WTC11 (cell line): ENCODE results near the gene RBP5. TPM values are rescaled to one million over a fixed set of nuclear protein-coding genes. Genes with fewer than 3 reads are reported as not detected.

ENCODE experiments used
- ATAC-seq: fragments of 200-7000 bp; cut with Tn5 transposase; 2 replicates; pipeline ENCODE4 v1.10.0; 2021; ENCODE audit warnings: mild to moderate bottlenecking, moderate library complexity
- CTCF ChIA-PET: fragments of 300-600 bp; sonication (Branson Sonifier 250); formaldehyde crosslinking; loops from one replicate; lab custom pipeline; 2021; ENCODE audit warnings: antibody characterized with exemption; lab: Charles Lee
- POLR2A ChIA-PET: fragments of 350-600 bp; sonication (Branson Sonifier 250); formaldehyde crosslinking; loops from one replicate; lab custom pipeline; 2021; ENCODE audit warnings: antibody characterized with exemption; lab: Charles Lee
- DNase-seq: peaks from one replicate; pipeline ENCODE4 v3.0.0; 2021; ENCODE audit warnings: low spot score
- H3K27ac Mint-ChIP-seq: 2 replicates; pipeline ENCODE4 v1.8.0; 2021; ENCODE audit warnings: mixed read lengths
- H3K27me3 Mint-ChIP-seq: 2 replicates; pipeline ENCODE4 v1.8.0; 2021; ENCODE audit warnings: low read depth, mild to moderate bottlenecking, moderate library complexity, mixed read lengths
- H3K36me3 Mint-ChIP-seq: 2 replicates; pipeline ENCODE4 v1.8.0; 2021; ENCODE audit warnings: mixed read lengths
- H3K4me1 Mint-ChIP-seq: 2 replicates; pipeline ENCODE4 v1.8.0; 2022; ENCODE audit warnings: mixed read lengths
- H3K4me3 Mint-ChIP-seq: 2 replicates; pipeline ENCODE4 v1.8.0; 2021; ENCODE audit warnings: mild to moderate bottlenecking, moderate library complexity, mixed read lengths
- H3K9me3 Mint-ChIP-seq: 2 replicates; pipeline ENCODE4 v1.8.0; 2021; ENCODE audit warnings: mixed read lengths
- ATF1 ChIP-seq: sonication (generic); formaldehyde crosslinking; IDR thresholded peaks from 2 replicates; pipeline ENCODE4 v1.8.1; 2023; ENCODE audit warnings: mild to moderate bottlenecking, moderate library complexity, missing genetic modification reagents
- E2F5 ChIP-seq: sonication (generic); formaldehyde crosslinking; IDR thresholded peaks from 2 replicates; pipeline ENCODE4 v1.8.1; 2022; ENCODE audit warnings: mild to moderate bottlenecking, moderate library complexity, missing genetic modification reagents
- ELF4 ChIP-seq: sonication (generic); formaldehyde crosslinking; IDR thresholded peaks from 2 replicates; pipeline ENCODE4 v1.8.1; 2022; ENCODE audit warnings: low read depth, mild to moderate bottlenecking, moderate library complexity, missing genetic modification reagents
- IRF2 ChIP-seq: sonication (generic); formaldehyde crosslinking; IDR thresholded peaks from 2 replicates; pipeline ENCODE4 v1.8.0; 2022; ENCODE audit warnings: low read depth, missing genetic modification reagents, borderline replicate concordance
- JUN ChIP-seq: sonication (generic); formaldehyde crosslinking; IDR thresholded peaks from 2 replicates; pipeline ENCODE4 v1.8.0; 2023; ENCODE audit warnings: mild to moderate bottlenecking, missing genetic modification reagents
- NR1H2 ChIP-seq: sonication (generic); formaldehyde crosslinking; IDR thresholded peaks from 2 replicates; pipeline ENCODE4 v1.9.0; 2021; ENCODE audit warnings: mild to moderate bottlenecking, moderate library complexity, missing genetic modification reagents
- OVOL2 ChIP-seq: fragments of 250-450 bp; sonication (Bioruptor Pico); IDR thresholded peaks from 2 replicates; pipeline ENCODE4 v1.9.0; 2021; ENCODE audit warnings: mild to moderate bottlenecking, borderline replicate concordance
- PRRX2 ChIP-seq: fragments of 250-450 bp; sonication (Bioruptor Pico); IDR thresholded peaks from 2 replicates; pipeline ENCODE4 v1.8.0; 2021; ENCODE audit warnings: mild to moderate bottlenecking
- SOX15 ChIP-seq: fragments of 250-450 bp; sonication (Bioruptor Pico); IDR thresholded peaks from 2 replicates; pipeline ENCODE4 v1.9.0; 2021; ENCODE audit warnings: mild to moderate bottlenecking
- TEAD4 ChIP-seq: sonication (generic); formaldehyde crosslinking; IDR thresholded peaks from 2 replicates; pipeline ENCODE4 v1.8.0; 2022; ENCODE audit warnings: mild to moderate bottlenecking, missing genetic modification reagents
- TP53 ChIP-seq: sonication (generic); formaldehyde crosslinking; IDR thresholded peaks from 2 replicates; pipeline ENCODE4 v1.8.1; 2023; ENCODE audit warnings: mild to moderate bottlenecking, missing genetic modification reagents
- USF1 ChIP-seq: sonication (generic); formaldehyde crosslinking; IDR thresholded peaks from 2 replicates; pipeline ENCODE4 v1.8.0; 2022; ENCODE audit warnings: mild to moderate bottlenecking, missing genetic modification reagents
- ZBTB21 ChIP-seq: sonication (generic); formaldehyde crosslinking; IDR thresholded peaks from 2 replicates; pipeline ENCODE4 v1.8.1; 2023; ENCODE audit warnings: mild to moderate bottlenecking, missing genetic modification reagents, borderline replicate concordance
- ZMAT4 ChIP-seq: fragments of 250-450 bp; sonication (Bioruptor Pico); IDR thresholded peaks from 2 replicates; pipeline ENCODE4 v1.9.0; 2021; ENCODE audit warnings: mild to moderate bottlenecking
- ZNF121 ChIP-seq: sonication (generic); formaldehyde crosslinking; IDR thresholded peaks from 2 replicates; pipeline ENCODE4 v1.8.0; 2023; ENCODE audit warnings: missing genetic modification reagents
- ZNF219 ChIP-seq: sonication (generic); formaldehyde crosslinking; IDR thresholded peaks from 2 replicates; pipeline ENCODE4 v1.8.0; 2023; ENCODE audit warnings: missing genetic modification reagents, mild to moderate bottlenecking, borderline replicate concordance
- ZNF396 ChIP-seq: fragments of 250-450 bp; sonication (Bioruptor Pico); IDR thresholded peaks from 2 replicates; pipeline ENCODE4 v1.8.0; 2021; ENCODE audit warnings: mild to moderate bottlenecking, moderate library complexity, borderline replicate concordance
- ZNF425 ChIP-seq: fragments of 250-450 bp; sonication (Bioruptor Pico); conservative IDR thresholded peaks from 2 replicates; pipeline ENCODE4 v1.9.0; 2021; ENCODE audit warnings: mild to moderate bottlenecking
- ZNF671 ChIP-seq: fragments of 250-450 bp; sonication (Bioruptor Pico); IDR thresholded peaks from 2 replicates; pipeline ENCODE4 v1.8.0; 2021; ENCODE audit warnings: mild to moderate bottlenecking
- total RNA-seq: library from RNA; stranded (reverse); gene quantifications from 3 replicates; pipeline ENCODE4 v1.2.3, GENCODE V29; 2021
- TF ChIP-seq, protein P1 (sequence below): sonication (generic); formaldehyde crosslinking; IDR thresholded peaks from 2 replicates; pipeline ENCODE4 v1.8.1; 2022; ENCODE audit warnings: low read depth, missing genetic modification reagents, borderline replicate concordance
- TF ChIP-seq, protein P2 (sequence below): sonication (generic); formaldehyde crosslinking; IDR thresholded peaks from 2 replicates; pipeline ENCODE4 v1.8.1; 2023; ENCODE audit warnings: mild to moderate bottlenecking, missing genetic modification reagents, borderline replicate concordance
- TF ChIP-seq, protein P3 (sequence below): sonication (generic); formaldehyde crosslinking; IDR thresholded peaks from 2 replicates; pipeline ENCODE4 v1.8.1; 2023; ENCODE audit warnings: mild to moderate bottlenecking, missing genetic modification reagents

The RBP5 gene
- total RNA-seq, 1 experiment from 2014 or later, result 4.1 TPM

DNA sequence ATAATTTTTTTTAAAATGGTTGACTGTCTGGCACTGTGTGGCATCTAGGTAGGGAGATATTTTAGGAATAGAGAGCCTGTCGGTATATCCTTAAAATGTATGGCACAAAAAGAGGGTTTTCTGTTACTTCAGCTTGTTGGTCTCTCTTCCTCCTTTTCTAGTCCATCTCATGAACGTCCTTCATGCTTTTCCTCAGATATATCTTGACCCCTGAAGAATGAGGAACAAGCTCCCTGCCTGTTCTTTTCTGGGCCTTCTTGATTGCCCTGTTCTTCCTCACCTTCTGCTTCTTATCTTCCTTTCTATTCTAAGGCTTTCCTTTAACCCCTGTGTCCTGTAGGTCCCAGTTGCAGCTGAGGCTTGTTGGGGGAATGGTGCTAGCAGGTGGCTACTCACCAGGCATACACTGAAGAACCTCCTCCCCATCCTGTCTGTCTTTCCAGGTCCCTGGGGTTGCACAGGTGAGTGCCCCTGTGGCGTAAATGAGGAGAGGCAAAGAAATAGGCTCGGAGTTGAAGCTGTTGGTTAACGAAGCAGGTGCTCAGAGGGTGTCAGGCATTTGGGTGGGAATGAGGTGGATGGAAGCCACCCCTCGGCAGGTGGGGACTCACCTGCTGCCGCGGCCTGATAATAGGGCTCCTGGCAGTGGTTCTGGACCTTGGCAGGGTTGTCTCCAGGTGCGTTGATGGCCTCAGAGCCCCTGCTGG, 29.2 kb downstream of the RBP5 start:
- TF ChIP-seq ATF1 (CRISPR knock-in tag), result no peak
- TF ChIP-seq, protein P1, sequence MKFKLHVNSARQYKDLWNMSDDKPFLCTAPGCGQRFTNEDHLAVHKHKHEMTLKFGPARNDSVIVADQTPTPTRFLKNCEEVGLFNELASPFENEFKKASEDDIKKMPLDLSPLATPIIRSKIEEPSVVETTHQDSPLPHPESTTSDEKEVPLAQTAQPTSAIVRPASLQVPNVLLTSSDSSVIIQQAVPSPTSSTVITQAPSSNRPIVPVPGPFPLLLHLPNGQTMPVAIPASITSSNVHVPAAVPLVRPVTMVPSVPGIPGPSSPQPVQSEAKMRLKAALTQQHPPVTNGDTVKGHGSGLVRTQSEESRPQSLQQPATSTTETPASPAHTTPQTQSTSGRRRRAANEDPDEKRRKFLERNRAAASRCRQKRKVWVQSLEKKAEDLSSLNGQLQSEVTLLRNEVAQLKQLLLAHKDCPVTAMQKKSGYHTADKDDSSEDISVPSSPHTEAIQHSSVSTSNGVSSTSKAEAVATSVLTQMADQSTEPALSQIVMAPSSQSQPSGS, result no peak
- TF ChIP-seq ZNF121 (CRISPR knock-in tag), result no peak
- TF ChIP-seq ZNF671 (CRISPR knock-in tag), result no peak
- TF ChIP-seq ZBTB21 (CRISPR knock-in tag), result no peak
- no peak for TF ChIP-seq IRF2 (CRISPR knock-in tag)
- no peak for TF ChIP-seq TP53 (CRISPR knock-in tag)
- TF ChIP-seq ZNF425 (CRISPR knock-in tag), result no peak
- TF ChIP-seq OVOL2, result no peak
- TF ChIP-seq, protein P2, sequence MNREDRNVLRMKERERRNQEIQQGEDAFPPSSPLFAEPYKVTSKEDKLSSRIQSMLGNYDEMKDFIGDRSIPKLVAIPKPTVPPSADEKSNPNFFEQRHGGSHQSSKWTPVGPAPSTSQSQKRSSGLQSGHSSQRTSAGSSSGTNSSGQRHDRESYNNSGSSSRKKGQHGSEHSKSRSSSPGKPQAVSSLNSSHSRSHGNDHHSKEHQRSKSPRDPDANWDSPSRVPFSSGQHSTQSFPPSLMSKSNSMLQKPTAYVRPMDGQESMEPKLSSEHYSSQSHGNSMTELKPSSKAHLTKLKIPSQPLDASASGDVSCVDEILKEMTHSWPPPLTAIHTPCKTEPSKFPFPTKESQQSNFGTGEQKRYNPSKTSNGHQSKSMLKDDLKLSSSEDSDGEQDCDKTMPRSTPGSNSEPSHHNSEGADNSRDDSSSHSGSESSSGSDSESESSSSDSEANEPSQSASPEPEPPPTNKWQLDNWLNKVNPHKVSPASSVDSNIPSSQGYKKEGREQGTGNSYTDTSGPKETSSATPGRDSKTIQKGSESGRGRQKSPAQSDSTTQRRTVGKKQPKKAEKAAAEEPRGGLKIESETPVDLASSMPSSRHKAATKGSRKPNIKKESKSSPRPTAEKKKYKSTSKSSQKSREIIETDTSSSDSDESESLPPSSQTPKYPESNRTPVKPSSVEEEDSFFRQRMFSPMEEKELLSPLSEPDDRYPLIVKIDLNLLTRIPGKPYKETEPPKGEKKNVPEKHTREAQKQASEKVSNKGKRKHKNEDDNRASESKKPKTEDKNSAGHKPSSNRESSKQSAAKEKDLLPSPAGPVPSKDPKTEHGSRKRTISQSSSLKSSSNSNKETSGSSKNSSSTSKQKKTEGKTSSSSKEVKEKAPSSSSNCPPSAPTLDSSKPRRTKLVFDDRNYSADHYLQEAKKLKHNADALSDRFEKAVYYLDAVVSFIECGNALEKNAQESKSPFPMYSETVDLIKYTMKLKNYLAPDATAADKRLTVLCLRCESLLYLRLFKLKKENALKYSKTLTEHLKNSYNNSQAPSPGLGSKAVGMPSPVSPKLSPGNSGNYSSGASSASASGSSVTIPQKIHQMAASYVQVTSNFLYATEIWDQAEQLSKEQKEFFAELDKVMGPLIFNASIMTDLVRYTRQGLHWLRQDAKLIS, result no peak
- no peak for TF ChIP-seq USF1
- TF ChIP-seq ELF4 (CRISPR knock-in tag), result no peak
- no peak for TF ChIP-seq E2F5 (CRISPR knock-in tag)
- no peak for ATAC-seq
- peaks cover 11% of the 10 kb centered on the region for H3K4me1 Mint-ChIP-seq
- no peaks in the 10 kb centered on the region for H3K9me3 Mint-ChIP-seq
- no peak for DNase-seq
- H3K36me3 Mint-ChIP-seq, result peaks cover 11% of the 10 kb centered on the region
- H3K27ac Mint-ChIP-seq, result no peak overlapping the region
- no peaks in the 10 kb centered on the region; the same call in 1 of the 2 replicates for H3K27me3 Mint-ChIP-seq
- CTCF ChIA-PET, result interaction anchor here (1.2 to 1.5 kb wide), 4 partner anchors 9 to 46 kb away, joined by 3 to 4 read pairs (median 3); no protein-coding TSS in a partner anchor
- no peak overlapping the region for H3K4me3 Mint-ChIP-seq
- POLR2A ChIA-PET, result no interaction called here

- no peak for ATAC-seq
- H3K36me3 Mint-ChIP-seq, result peaks cover 11% of the 10 kb centered on the region
- no peak for TF ChIP-seq NR1H2
- TF ChIP-seq JUN (CRISPR knock-in tag), result no peak
- no peak for TF ChIP-seq PRRX2 (CRISPR knock-in tag)
- TF ChIP-seq, protein P3, sequence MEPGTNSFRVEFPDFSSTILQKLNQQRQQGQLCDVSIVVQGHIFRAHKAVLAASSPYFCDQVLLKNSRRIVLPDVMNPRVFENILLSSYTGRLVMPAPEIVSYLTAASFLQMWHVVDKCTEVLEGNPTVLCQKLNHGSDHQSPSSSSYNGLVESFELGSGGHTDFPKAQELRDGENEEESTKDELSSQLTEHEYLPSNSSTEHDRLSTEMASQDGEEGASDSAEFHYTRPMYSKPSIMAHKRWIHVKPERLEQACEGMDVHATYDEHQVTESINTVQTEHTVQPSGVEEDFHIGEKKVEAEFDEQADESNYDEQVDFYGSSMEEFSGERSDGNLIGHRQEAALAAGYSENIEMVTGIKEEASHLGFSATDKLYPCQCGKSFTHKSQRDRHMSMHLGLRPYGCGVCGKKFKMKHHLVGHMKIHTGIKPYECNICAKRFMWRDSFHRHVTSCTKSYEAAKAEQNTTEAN (CRISPR knock-in tag), result no peak
- no peak for TF ChIP-seq ZNF425 (CRISPR knock-in tag)
- no peak for TF ChIP-seq TEAD4 (CRISPR knock-in tag)
- no peak for TF ChIP-seq ZNF396 (CRISPR knock-in tag)
- TF ChIP-seq ZMAT4 (CRISPR knock-in tag), result no peak
- no peak for TF ChIP-seq TP53 (CRISPR knock-in tag)
- no peak for TF ChIP-seq ZNF219
- TF ChIP-seq SOX15 (CRISPR knock-in tag), result no peak
Observed at GRCh38 chr12:7096979-7097378, 31.7 kb downstream of the RBP5 start.

More at GRCh38 chr12:7096979-7097378, 31.7 kb downstream of the RBP5 start:
- no peak overlapping the region; the same call in 1 of the 2 replicates for H3K27ac Mint-ChIP-seq
- no peak overlapping the region for H3K4me3 Mint-ChIP-seq
- POLR2A ChIA-PET, result interaction anchor here (0.5 kb wide), 1 partner anchor 166 kb away, joined by 5 read pairs; no protein-coding TSS in a partner anchor
- H3K27me3 Mint-ChIP-seq, result no peaks in the 10 kb centered on the region; the same call in 1 of the 2 replicates
- CTCF ChIA-PET, result interaction anchor here (0.8 to 7.7 kb wide), 4 partner anchors 11 to 79 kb away, joined by 3 to 63 read pairs (median 8); partner anchors contain the start of genes C1RL and LPCAT3
- H3K9me3 Mint-ChIP-seq, result no peaks in the 10 kb centered on the region
- DNase-seq, result no peak
- peaks cover 16% of the 10 kb centered on the region for H3K4me1 Mint-ChIP-seq
